KMS-11 (cell line): ENCODE measurements around the gene ZNF84.
A peak's percentile ranks its signal among the peaks of the same experiment; 100 is the strongest.

Experiments
- H2AFZ ChIP-seq: fragments of 200-600 bp; sonication (generic); 2 replicates; pipeline ENCODE4 v1.6.1; 2016; ENCODE audit warnings: antibody characterized with exemption, mixed run types, low read depth
- H3K27ac ChIP-seq: fragments of 200-600 bp; sonication (generic); 2 replicates; pipeline ENCODE4 v1.6.1; 2016; ENCODE audit warnings: mild to moderate bottlenecking, mixed run types
- H3K27me3 ChIP-seq: fragments of 200-600 bp; sonication (generic); 2 replicates; pipeline ENCODE4 v1.6.1; 2017; ENCODE audit warnings: mild to moderate bottlenecking, low read depth, mixed run types, moderate library complexity; ENCODE audit not compliant: insufficient read depth
- H3K36me3 ChIP-seq: fragments of 200-600 bp; sonication (generic); 2 replicates; pipeline ENCODE4 v1.6.1; 2017; ENCODE audit warnings: mild to moderate bottlenecking, mixed run types; ENCODE audit not compliant: insufficient read depth
- H3K4me1 ChIP-seq: fragments of 200-600 bp; sonication (generic); 2 replicates; pipeline ENCODE4 v1.6.1; 2016; ENCODE audit warnings: mild to moderate bottlenecking, low read depth, mixed run types; ENCODE audit not compliant: poor library complexity, severe bottlenecking
- H3K4me2 ChIP-seq: fragments of 200-600 bp; sonication (generic); 2 replicates; pipeline ENCODE4 v1.7.0; 2016; ENCODE audit warnings: mild to moderate bottlenecking, mixed run types
- H3K4me3 ChIP-seq: fragments of 200-600 bp; sonication (generic); IDR thresholded peaks from 2 replicates; pipeline ENCODE4 v1.6.1; 2017; ENCODE audit warnings: low read depth, low read length, mixed read lengths; ENCODE audit not compliant: insufficient read depth
- H3K79me2 ChIP-seq: fragments of 200-600 bp; sonication (generic); 2 replicates; pipeline ENCODE4 v1.6.1; 2016; ENCODE audit warnings: low read depth, mixed run types; ENCODE audit not compliant: insufficient read depth
- H3K9ac ChIP-seq: fragments of 200-600 bp; sonication (generic); 2 replicates; pipeline ENCODE4 v1.6.1; 2016; ENCODE audit warnings: mild to moderate bottlenecking, mixed run types
- H4K20me1 ChIP-seq: fragments of 200-600 bp; sonication (generic); 2 replicates; pipeline ENCODE4 v1.6.1; 2016; ENCODE audit warnings: mild to moderate bottlenecking, mixed run types; ENCODE audit not compliant: insufficient read depth
- TF ChIP-seq, protein P1 (sequence below): fragments of 200-600 bp; sonication (generic); conservative IDR thresholded peaks from 2 replicates; pipeline ENCODE4 v1.6.1; 2017; ENCODE audit warnings: low read depth, mild to moderate bottlenecking, antibody characterized with exemption, low read length, moderate library complexity, mixed read lengths

The ZNF84 gene

DNA sequence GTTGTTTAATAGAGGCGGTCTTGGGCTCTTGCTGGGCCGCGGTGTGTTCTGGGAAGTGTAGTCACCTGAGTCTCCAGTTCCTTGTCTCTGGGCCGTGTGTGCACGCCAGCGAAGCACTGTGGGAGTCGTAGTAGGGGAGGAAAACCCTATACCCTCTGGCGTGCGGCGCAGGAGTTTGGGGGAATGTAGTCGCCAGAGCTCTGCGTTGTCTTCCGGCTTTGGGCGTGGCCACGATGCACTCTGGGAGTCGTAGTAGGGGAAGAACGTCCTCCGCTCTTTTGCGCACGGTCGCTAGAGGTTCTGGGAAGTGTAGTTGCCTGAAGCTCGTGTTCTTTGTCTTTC is 42.7 kb downstream of the ZNF84 start:
- H3K27ac ChIP-seq, result peak overlapping the region; percentile 98
- H3K4me2 ChIP-seq, result peak overlapping the region; percentile 73
- no peaks in the 10 kb centered on the region for H3K79me2 ChIP-seq
- no peaks in the 10 kb centered on the region for H3K27me3 ChIP-seq
- no peaks in the 10 kb centered on the region for H3K36me3 ChIP-seq
- H3K9ac ChIP-seq, result peak overlapping the region; percentile 90; the same call in 1 of the 2 replicates
- H3K4me1 ChIP-seq, result no peaks in the 10 kb centered on the region
- TF ChIP-seq, protein P1, sequence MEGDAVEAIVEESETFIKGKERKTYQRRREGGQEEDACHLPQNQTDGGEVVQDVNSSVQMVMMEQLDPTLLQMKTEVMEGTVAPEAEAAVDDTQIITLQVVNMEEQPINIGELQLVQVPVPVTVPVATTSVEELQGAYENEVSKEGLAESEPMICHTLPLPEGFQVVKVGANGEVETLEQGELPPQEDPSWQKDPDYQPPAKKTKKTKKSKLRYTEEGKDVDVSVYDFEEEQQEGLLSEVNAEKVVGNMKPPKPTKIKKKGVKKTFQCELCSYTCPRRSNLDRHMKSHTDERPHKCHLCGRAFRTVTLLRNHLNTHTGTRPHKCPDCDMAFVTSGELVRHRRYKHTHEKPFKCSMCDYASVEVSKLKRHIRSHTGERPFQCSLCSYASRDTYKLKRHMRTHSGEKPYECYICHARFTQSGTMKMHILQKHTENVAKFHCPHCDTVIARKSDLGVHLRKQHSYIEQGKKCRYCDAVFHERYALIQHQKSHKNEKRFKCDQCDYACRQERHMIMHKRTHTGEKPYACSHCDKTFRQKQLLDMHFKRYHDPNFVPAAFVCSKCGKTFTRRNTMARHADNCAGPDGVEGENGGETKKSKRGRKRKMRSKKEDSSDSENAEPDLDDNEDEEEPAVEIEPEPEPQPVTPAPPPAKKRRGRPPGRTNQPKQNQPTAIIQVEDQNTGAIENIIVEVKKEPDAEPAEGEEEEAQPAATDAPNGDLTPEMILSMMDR, result no peak
- no peak overlapping the region for H3K4me3 ChIP-seq
- no peaks in the 10 kb centered on the region for H4K20me1 ChIP-seq
- H2AFZ ChIP-seq, result peak overlapping the region; percentile 92

DNA sequence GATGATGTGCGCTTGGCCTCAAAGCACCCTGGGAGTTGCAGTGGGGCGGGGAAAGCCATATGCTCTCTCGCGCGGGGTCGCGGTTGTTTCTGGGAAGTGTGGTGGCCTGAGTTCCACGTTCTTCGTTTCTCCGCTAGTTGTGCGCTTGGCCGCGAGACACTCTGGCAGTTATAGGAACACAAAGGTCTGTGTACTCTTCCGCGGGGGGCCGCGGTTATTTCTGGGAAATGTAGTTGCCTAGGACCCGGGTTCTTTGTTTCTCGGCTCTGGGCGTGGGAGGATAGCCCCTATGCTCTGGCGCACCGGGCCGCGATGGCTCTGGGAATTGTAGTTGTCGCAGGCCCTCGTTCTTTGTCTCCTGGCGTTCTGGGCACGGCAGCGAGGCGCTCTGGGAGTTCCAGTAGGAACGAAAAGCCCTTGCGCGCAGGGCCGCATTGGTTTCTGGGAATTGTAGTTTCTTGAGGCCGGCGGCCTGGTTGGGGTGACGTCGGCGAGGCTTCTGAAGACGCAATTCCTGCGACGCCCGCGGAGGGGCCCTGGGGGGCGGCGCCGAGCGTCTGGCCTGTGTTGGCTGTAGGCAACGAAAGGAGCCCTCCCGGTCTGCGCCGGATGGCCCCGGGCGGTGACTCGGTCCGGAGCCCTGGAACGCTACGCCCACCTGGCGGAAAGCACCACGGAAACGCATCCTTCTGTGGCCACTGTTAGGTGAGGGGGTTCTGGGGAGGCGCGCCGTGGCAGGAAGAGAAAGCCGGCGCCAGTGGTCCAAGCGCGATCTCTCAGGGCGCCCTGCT is 43.3 kb downstream of the ZNF84 start, which contains the start of gene ZNF140:
ZNF140 (plus strand) TSS at position 556 of the 791 bp plus-strand sequence. CDS start 398 bp downstream, outside the sequence.
- Histone ChIP-seq H2AFZ (peak within 1 kb of the TSS; percentile 92), H3K27me3 (no peaks in the 10 kb centered on the region), H3K27ac (peak within 1 kb of the TSS; percentile 98), H3K4me3 (no peak within 1 kb of the TSS), H3K36me3 (no peaks in the 10 kb centered on the region), H3K79me2 (no peaks in the 10 kb centered on the region), H3K4me1 (no peaks in the 10 kb centered on the region), H4K20me1 (no peaks in the 10 kb centered on the region), H3K9ac (peak within 1 kb of the TSS; percentile 90), H3K4me2 (peak within 1 kb of the TSS; percentile 73)
- TF ChIP-seq, protein P1, result no peak

DNA sequence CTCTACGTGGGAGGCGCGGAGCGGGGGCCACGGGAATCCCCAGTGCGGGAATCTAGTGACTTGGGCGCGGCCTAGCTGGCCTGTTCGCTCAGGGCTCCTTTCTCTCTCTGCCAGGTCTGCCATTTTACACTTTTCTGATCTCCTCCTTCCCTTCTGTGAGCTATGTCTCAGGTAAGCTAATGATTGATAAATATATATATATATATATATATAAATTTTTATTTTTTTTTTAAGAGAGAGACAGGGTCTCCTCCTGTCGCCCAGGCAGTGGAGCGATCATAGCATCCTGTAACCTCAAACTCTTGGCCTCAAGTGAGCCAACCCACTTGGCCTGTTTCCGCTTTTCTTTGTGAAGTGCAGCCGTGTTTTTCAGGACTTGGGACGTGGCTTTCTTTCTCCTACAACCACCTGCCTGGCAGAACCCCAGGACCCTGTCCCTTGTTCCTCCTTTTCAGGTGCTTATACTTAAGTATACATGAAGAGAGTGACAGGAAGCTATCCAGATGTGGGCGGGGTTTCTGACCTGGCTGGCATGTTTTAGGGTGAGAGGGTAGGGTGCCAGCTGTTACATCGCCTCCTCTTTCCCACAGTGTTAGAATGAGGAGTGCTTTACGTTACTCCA is 44.0 kb downstream of the ZNF84 start:
- TF ChIP-seq, protein P1, result no peak
- Histone ChIP-seq H3K79me2 (no peaks in the 10 kb centered on the region), H3K4me3 (no peak overlapping the region), H3K9ac (peak overlapping the region; percentile 90; the same call in 1 of the 2 replicates), H3K27me3 (no peaks in the 10 kb centered on the region), H3K36me3 (no peaks in the 10 kb centered on the region), H3K4me2 (peak overlapping the region; percentile 57; the same call in 1 of the 2 replicates), H3K27ac (peak overlapping the region; percentile 98), H3K4me1 (no peaks in the 10 kb centered on the region), H4K20me1 (no peaks in the 10 kb centered on the region), H2AFZ (peak overlapping the region; percentile 92)

DNA sequence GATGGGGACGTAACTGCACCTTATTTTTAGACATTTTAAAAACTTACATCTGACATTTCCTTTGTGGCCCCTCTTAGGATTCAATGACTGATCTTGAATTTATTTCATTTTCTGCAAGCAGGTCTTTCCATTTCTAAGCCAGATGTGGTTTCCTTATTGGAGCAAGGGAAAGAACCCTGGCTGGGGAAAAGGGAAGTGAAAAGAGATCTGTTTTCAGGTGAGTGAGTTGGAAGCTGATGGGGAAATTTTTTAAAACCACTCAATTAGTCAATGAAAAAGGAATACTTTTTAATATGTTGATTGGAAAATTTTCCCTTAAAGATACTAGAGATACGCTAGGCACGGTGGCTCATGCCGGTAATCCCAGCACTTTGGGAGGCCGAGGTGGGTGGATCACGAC is 46.0 kb downstream of the ZNF84 start:
- Histone ChIP-seq H4K20me1 (no peaks in the 10 kb centered on the region), H3K27ac (no peak overlapping the region), H2AFZ (no peak overlapping the region), H3K36me3 (no peaks in the 10 kb centered on the region), H3K4me3 (no peak overlapping the region), H3K79me2 (no peaks in the 10 kb centered on the region), H3K27me3 (no peaks in the 10 kb centered on the region), H3K4me2 (no peak overlapping the region), H3K9ac (no peak overlapping the region), H3K4me1 (no peaks in the 10 kb centered on the region)
- TF ChIP-seq, protein P1, result no peak
